Liver (tissue), 9 donors: ENCODE measurements around the gene RNASE3. TPM values are rescaled to one million over a fixed set of nuclear protein-coding genes. Genes with fewer than 3 reads are reported as not detected.

Source experiments
- DNase-seq: peaks from one replicate; pipeline ENCODE4 v3.0.0-alpha.2; 2017; ENCODE audit warnings: low spot score
- H3K27ac ChIP-seq, 2 donors: one replicate each; pipeline ENCODE4 v1.7.0; 2013; ENCODE audit warnings: inconsistent platforms in 2 of 2, low read length in 2 of 2, control low read depth in 1 of 2, low read depth in 1 of 2, mild to moderate bottlenecking in 1 of 2
- H3K27me3 ChIP-seq, 4 donors: one replicate each; pipeline versions ENCODE4 v1.6.1 to v1.7.0; 2013; ENCODE audit warnings: low read length in 3 of 4, inconsistent platforms in 1 of 4, mild to moderate bottlenecking in 1 of 4, moderate library complexity in 1 of 4; ENCODE audit not compliant: control insufficient read depth in 4 of 4, insufficient read depth in 4 of 4
- H3K36me3 ChIP-seq, 4 donors: one replicate each; pipeline versions ENCODE4 v1.6.1 to v1.7.0; 2013; ENCODE audit warnings: low read length in 3 of 4, mild to moderate bottlenecking in 3 of 4, low read depth in 1 of 4, moderate library complexity in 1 of 4; ENCODE audit not compliant: control insufficient read depth in 4 of 4, insufficient read depth in 3 of 4
- H3K4me1 ChIP-seq, 4 donors: one replicate each; pipeline versions ENCODE4 v1.6.1 to v1.7.0; 2013; ENCODE audit warnings: low read length in 3 of 4, mild to moderate bottlenecking in 3 of 4, moderate library complexity in 1 of 4; ENCODE audit not compliant: control insufficient read depth in 4 of 4, insufficient read depth in 4 of 4
- H3K4me3 ChIP-seq, 3 donors: one replicate each; pipeline versions ENCODE4 v1.6.1 to v1.7.0; 2013; ENCODE audit warnings: low read length in 3 of 3, control low read depth in 1 of 3, low read depth in 1 of 3, mild to moderate bottlenecking in 1 of 3
- H3K9ac ChIP-seq, 2 donors: one replicate each; pipeline ENCODE4 v1.7.0; 2013; ENCODE audit warnings: low read length in 2 of 2, mild to moderate bottlenecking in 2 of 2, moderate library complexity in 2 of 2, control low read depth in 1 of 2, low read depth in 1 of 2
- H3K9me3 ChIP-seq, 4 donors: one replicate each; pipeline versions ENCODE4 v1.6.1 to v1.7.0; 2013; ENCODE audit warnings: low read length in 3 of 4; ENCODE audit not compliant: control insufficient read depth in 4 of 4
- ATF3 ChIP-seq: IDR thresholded peaks from 2 replicates; pipeline ENCODE4 v1.6.1; 2016; ENCODE audit warnings: antibody characterized with exemption
- CTCF ChIP-seq: fragments of 150-350 bp; IDR thresholded peaks from 2 replicates; pipeline ENCODE4 v1.5.1; 2017; ENCODE audit warnings: improper control_type of control experiment, low read depth, low read length; ENCODE audit not compliant: missing input control
- FOXA2 ChIP-seq: IDR thresholded peaks from 2 replicates; pipeline ENCODE4 v1.6.1; 2016; ENCODE audit warnings: antibody characterized with exemption
- GABPA ChIP-seq, 2 donors: IDR thresholded peaks in 1 of 2; conservative IDR thresholded peaks in 1 of 2; 2 replicates each; pipeline ENCODE4 v1.6.1; 2016; ENCODE audit warnings: antibody characterized with exemption in 2 of 2, mild to moderate bottlenecking in 1 of 2, moderate library complexity in 1 of 2
- MAX ChIP-seq: IDR thresholded peaks from 2 replicates; pipeline ENCODE4 v1.6.1; 2016; ENCODE audit warnings: antibody characterized with exemption
- NR2F2 ChIP-seq: IDR thresholded peaks from 2 replicates; pipeline ENCODE4 v1.6.1; 2016; ENCODE audit warnings: antibody characterized with exemption
- RAD21 ChIP-seq, 2 donors: IDR thresholded peaks; 2 replicates each; pipeline ENCODE4 v1.6.1; 2016; ENCODE audit warnings: antibody characterized with exemption in 2 of 2, mild to moderate bottlenecking in 2 of 2
- REST ChIP-seq: IDR thresholded peaks from 2 replicates; pipeline ENCODE4 v1.6.1; 2016; ENCODE audit warnings: antibody characterized with exemption, mild to moderate bottlenecking
- RXRA ChIP-seq, 2 donors: IDR thresholded peaks; 2 replicates each; pipeline ENCODE4 v1.6.1; 2017 to 2018; ENCODE audit warnings: antibody characterized with exemption in 2 of 2, mild to moderate bottlenecking in 1 of 2
- SP1 ChIP-seq: IDR thresholded peaks from 2 replicates; pipeline ENCODE4 v1.6.1; 2018; ENCODE audit warnings: antibody characterized with exemption, mild to moderate bottlenecking
- ZBTB33 ChIP-seq: IDR thresholded peaks from 2 replicates; pipeline ENCODE4 v1.6.1; 2016; ENCODE audit warnings: antibody characterized with exemption
- WGBS: extraction: QIAGEN DNeasy Blood & Tissue Kit; methylation state at CpG from one replicate; pipeline ENCODE4 v1.1.7; 2013; 5-methylcytosine and 5-hydroxymethylcytosine counted together
- polyA plus RNA-seq, 2 donors: library from polyadenylated mRNA; stranded (reverse) in 1 of 2; unstranded in 1 of 2; fragments of 200-250 nt in 1 of 2; fragments of >200 nt in 1 of 2; fragmentation: Nextera tagmentation in 1 of 2; extraction: Ambion mirVana in 1 of 2; gene quantifications; one replicate each; pipeline versions ENCODE4 v1.2.1 to v1.2.3, GENCODE V29; 2013 to 2015
- total RNA-seq, 2 donors: library from RNA; depleted of rRNA; stranded (reverse); fragments of >200 nt; gene quantifications; one replicate each; pipeline ENCODE4 v1.2.3, GENCODE V29; 2014
- donor health status: healthy.
- donor health status: healthy.
- donor health status: healthy.
- donor health status: healthy.
- donor health status: healthy.

RNASE3 gene
- total and polyA plus RNA-seq, 4 donors = 0.52 to 12.2 TPM; not detected in 2

GRCh38 chr14:20873370-20874177, 17.6 kb upstream of the RNASE3 start:
- H3K9me3 ChIP-seq = no peaks in the 10 kb centered on the region
- DNase-seq = peak; percentile 81
- 23% methylated on average over 26 of the region's 26 CpGs for WGBS
- no peak overlapping the region for H3K27ac ChIP-seq
- no peaks in the 10 kb centered on the region for H3K36me3 ChIP-seq
- H3K27me3 ChIP-seq = peaks cover 0 to 8% (median 0%) of the 10 kb centered on the region in 4 donors
- no peak overlapping the region for H3K9ac ChIP-seq
- TF ChIP-seq GABPA (IDR thresholded peaks at IDR 0.05 in 1 of 2, conservative IDR thresholded peaks at IDR 0.05 in 1 of 2) = peak; percentile 80 to 83
- no peak for TF ChIP-seq ATF3
- TF ChIP-seq MAX = no peak
- TF ChIP-seq RXRA (IDR thresholded peaks at IDR 0.05) = no peak
- TF ChIP-seq ZBTB33 = no peak
- peak; percentile 59 for TF ChIP-seq CTCF
- peak; percentile 20 for TF ChIP-seq SP1
- peak; percentile 70 to 84 for TF ChIP-seq RAD21 (IDR thresholded peaks at IDR 0.05)
- H3K4me3 ChIP-seq = peak overlapping the region in 1 of 3 donors; percentile 11
- H3K4me1 ChIP-seq = peaks cover 0 to 3% (median 1%) of the 10 kb centered on the region in 4 donors

- no peak overlapping the region for H3K4me3 ChIP-seq
- H3K36me3 ChIP-seq = no peaks in the 10 kb centered on the region
- TF ChIP-seq REST (no peak), FOXA2 (no peak), NR2F2 (no peak), RXRA (IDR thresholded peaks at IDR 0.05) (no peak), MAX (no peak), SP1 (no peak)
- H3K9me3 ChIP-seq = no peaks in the 10 kb centered on the region
- H3K27me3 ChIP-seq = no peaks in the 10 kb centered on the region
- no peak overlapping the region for H3K9ac ChIP-seq
- DNase-seq = no peak
- H3K27ac ChIP-seq = no peak overlapping the region
- peaks cover 0 to 3% (median 1%) of the 10 kb centered on the region in 4 donors for H3K4me1 ChIP-seq
Observed at GRCh38 chr14:20877016-20877415, 14.2 kb upstream of the RNASE3 start.
